Activated CD4-positive, alpha-beta T cell treated with anti-CD3 and anti-CD28 coated beads, Interleukin-2, Interleukin-4, amounts not matched to agents 100 ng/mL and 50 ng/mL, durations not matched to agents 16 hours and 8 hours (primary cell): ENCODE data around the gene PRKCE.

Experiments used
- DNase-seq: peaks from one replicate; pipeline ENCODE4 v3.0.0-alpha.2; 2020; ENCODE audit warnings: low spot score

The PRKCE gene

GRCh38 chr2:46146866-46147502, 495.5 kb downstream of the PRKCE start:
- peak; percentile 7 for DNase-seq

- no peak for DNase-seq
Measured at GRCh38 chr2:46147626-46148368, 496.3 kb downstream of the PRKCE start.

- DNase-seq: no peak
Measured at GRCh38 chr2:46148369-46148736, 496.9 kb downstream of the PRKCE start.

GRCh38 chr2:46150445-46150955, 499.0 kb downstream of the PRKCE start:
- DNase-seq: no peak

- no peak for DNase-seq
Measured at GRCh38 chr2:46151577-46151976, 500.1 kb downstream of the PRKCE start.

GRCh38 chr2:46153996-46154753, 502.7 kb downstream of the PRKCE start:
- no peak for DNase-seq

GRCh38 chr2:46157072-46157965, 505.8 kb downstream of the PRKCE start:
- no peak for DNase-seq

- no peak for DNase-seq
Measured at GRCh38 chr2:46157966-46158310, 506.5 kb downstream of the PRKCE start.

GRCh38 chr2:46158661-46159060, 507.2 kb downstream of the PRKCE start:
- DNase-seq: no peak

DNA sequence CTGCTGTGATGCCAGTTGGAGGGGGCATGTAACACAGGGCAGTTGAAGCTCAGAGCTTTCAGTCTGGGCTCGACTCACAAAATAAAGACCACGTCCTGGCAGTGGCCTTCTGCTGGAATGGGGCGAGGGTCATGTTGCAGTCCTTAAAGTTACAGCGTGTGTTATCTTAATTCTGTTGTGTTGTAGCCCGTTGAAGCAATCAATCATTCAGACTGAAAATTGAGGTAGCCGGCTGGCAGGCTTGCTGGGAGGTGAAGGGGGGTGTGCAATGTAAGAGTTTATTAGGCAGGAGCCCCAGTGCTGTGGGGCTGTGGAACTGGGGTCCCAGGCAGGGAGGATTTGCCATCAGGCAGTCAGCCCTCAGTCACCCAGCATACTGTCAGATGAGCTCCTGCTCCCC, 508.9 kb downstream of the PRKCE start:
- DNase-seq: no peak

DNA sequence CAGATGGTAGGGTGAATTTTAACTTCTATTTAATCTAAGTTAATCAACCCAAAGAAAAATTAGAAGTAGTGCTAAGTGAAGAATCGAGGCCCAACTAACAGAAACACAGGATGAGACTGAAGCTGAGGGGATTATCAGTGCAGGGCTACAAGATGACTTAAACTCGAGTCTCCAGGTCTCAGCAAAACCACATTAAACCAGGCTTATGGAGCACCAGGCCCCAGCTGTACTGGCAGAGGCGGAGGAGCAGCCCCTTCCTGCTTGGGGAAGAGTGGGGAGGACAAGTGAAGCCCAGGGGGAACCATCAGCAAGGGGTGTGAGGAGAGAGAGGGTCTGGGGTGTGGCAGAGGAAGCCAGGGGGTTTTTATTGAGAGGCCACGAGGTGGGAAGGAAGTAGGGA, 509.8 kb downstream of the PRKCE start:
- DNase-seq: no peak

GRCh38 chr2:46161911-46162310, 510.4 kb downstream of the PRKCE start:
- no peak for DNase-seq

- no peak for DNase-seq
Measured at GRCh38 chr2:46162329-46163097, 511.0 kb downstream of the PRKCE start.

DNA sequence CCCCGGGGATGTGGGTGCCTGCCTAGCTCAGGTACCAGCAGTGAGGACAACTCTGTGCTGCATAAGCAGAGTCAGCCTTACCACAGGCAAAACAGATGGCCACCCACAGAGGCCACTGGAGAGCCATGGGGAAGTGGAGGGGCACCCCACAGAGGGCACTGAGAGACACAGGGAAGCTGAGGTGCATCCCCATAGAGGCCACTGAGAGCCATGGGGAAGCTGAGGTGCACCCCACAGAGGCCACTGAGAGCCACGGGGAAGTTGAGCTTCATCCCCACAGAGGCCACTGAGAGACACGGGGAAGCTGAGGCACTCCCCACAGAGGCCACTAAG, 511.6 kb downstream of the PRKCE start:
- DNase-seq: no peak

- no peak for DNase-seq
Measured at GRCh38 chr2:46163804-46164528, 512.5 kb downstream of the PRKCE start.

- no peak for DNase-seq
Measured at GRCh38 chr2:46164529-46165301, 513.2 kb downstream of the PRKCE start.

- no peak for DNase-seq
Measured at GRCh38 chr2:46165916-46166315, 514.4 kb downstream of the PRKCE start.

DNA sequence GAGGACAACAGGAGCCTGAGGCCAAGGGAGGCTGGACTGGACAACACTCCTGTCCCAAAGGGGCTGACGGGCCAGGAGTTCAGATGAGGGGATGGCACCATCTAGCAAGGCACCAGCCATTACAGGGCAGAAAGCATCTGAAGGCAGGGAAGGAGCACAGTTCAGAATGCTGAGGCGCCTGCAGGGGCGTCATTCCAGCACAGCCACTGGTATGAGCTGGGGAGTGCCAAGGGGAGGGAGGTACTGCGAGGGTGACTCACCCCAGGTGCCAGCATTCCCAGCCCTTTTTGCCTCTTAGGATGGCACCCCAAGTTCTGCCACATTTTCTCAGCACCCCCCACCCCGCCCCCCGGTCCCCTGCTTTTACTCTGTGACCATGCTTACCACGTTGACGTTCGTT, 515.9 kb downstream of the PRKCE start:
- DNase-seq: no peak

DNA sequence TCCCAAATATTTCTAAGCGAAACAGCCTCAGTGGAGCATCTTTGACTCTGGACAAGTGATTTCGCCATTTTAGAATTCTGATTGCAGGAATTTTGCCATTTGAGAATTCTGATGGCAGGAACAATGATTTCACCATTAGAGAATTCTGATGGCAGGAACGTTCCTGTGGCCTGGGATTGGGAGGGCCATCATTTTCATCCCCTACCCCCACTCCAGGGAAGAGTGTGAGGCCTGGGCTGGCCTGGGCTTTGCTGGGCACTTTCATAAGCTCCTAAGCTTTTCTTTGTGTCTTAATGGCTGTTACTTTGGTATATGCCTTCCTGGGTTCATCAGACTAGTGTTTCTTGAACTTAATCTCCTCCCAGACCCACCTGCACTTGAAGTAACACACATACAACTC, 516.4 kb downstream of the PRKCE start:
- DNase-seq: no peak

- no peak for DNase-seq
Measured at GRCh38 chr2:46169467-46169866, 518.0 kb downstream of the PRKCE start.
